Stomach (tissue), 4 donors: ENCODE results near the gene NPC2.

Experiments
- EP300 ChIP-seq: sonication (generic); formaldehyde crosslinking; IDR thresholded peaks from one replicate; pipeline ENCODE4 v1.6.1; 2017; ENCODE audit warnings: antibody characterized with exemption
- POLR2A ChIP-seq, 4 donors: fragments of 450-650 bp; IDR thresholded peaks; one replicate each; pipeline ENCODE4 v1.6.1; 2016; ENCODE audit warnings: antibody characterized with exemption in 4 of 4, control low read depth in 2 of 4, mild to moderate bottlenecking in 1 of 4, moderate library complexity in 1 of 4
- TF ChIP-seq, protein P1 (sequence below), 7 experiments: fragments of 450-650 bp in 4 of 7; fragments of 200-600 bp in 3 of 7; sonication (generic) in 3 of 7; IDR thresholded peaks; one replicate each; pipeline ENCODE4 v1.5.1; 2016 to 2019; ENCODE audit warnings: antibody characterized with exemption in 7 of 7, control low read depth in 2 of 7, mild to moderate bottlenecking in 1 of 7

DNA sequence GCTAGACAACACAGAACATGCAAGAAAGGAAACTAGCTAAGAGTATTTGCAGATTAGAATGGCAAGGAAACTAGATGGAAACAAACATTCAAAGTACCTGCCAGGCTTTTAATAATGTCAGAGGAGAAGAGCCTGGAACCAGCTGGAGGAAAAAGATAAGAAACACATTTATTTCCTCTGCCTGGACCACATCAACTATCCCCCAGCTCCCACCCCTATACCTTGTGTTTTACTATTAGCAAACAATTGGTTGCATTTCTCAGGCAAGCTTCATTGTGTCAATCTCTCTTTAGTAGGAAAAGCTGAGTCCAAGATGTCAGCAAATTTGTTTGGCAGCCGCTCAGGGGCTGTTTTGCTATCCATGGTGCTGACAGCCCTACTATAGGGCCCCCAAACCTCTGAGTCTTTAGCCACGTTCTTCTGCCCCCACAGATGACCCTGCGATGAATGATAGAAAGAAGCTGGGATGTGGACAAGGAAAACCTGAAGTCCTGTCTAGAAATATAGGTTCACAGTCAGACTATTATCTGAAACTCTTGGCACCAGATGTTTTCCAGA is 55.5 kb downstream of the NPC2 start:
- TF ChIP-seq EP300, result no peak
- TF ChIP-seq, protein P1, sequence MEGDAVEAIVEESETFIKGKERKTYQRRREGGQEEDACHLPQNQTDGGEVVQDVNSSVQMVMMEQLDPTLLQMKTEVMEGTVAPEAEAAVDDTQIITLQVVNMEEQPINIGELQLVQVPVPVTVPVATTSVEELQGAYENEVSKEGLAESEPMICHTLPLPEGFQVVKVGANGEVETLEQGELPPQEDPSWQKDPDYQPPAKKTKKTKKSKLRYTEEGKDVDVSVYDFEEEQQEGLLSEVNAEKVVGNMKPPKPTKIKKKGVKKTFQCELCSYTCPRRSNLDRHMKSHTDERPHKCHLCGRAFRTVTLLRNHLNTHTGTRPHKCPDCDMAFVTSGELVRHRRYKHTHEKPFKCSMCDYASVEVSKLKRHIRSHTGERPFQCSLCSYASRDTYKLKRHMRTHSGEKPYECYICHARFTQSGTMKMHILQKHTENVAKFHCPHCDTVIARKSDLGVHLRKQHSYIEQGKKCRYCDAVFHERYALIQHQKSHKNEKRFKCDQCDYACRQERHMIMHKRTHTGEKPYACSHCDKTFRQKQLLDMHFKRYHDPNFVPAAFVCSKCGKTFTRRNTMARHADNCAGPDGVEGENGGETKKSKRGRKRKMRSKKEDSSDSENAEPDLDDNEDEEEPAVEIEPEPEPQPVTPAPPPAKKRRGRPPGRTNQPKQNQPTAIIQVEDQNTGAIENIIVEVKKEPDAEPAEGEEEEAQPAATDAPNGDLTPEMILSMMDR (IDR thresholded peaks at IDR 0.05), result no peak
- TF ChIP-seq POLR2A (IDR thresholded peaks at IDR 0.05), result no peak
